SK-N-DZ (cell line): ENCODE measurements around the gene PDXDC1. TPM values are rescaled to one million over a fixed set of nuclear protein-coding genes. Genes with fewer than 3 reads are reported as not detected.
A peak's percentile ranks its signal among the peaks of the same experiment; 100 is the strongest.
"Not testable (repeated sequence)": the region's sequence is repeated elsewhere in the genome, so short reads cannot be mapped to it uniquely, and the experiment has no call there.

Source experiments
- DNase-seq: peaks from one replicate; pipeline ENCODE4 v3.0.0-alpha.2; 2015; ENCODE audit warnings: low spot score
- polyA plus RNA-seq, 2 experiments: library from polyadenylated mRNA; depleted of rRNA; stranded (reverse); fragments of >200 nt; gene quantifications; 2 replicates each; pipeline ENCODE4 v1.2.3, GENCODE V29; 2014

PDXDC1 gene, protein sequence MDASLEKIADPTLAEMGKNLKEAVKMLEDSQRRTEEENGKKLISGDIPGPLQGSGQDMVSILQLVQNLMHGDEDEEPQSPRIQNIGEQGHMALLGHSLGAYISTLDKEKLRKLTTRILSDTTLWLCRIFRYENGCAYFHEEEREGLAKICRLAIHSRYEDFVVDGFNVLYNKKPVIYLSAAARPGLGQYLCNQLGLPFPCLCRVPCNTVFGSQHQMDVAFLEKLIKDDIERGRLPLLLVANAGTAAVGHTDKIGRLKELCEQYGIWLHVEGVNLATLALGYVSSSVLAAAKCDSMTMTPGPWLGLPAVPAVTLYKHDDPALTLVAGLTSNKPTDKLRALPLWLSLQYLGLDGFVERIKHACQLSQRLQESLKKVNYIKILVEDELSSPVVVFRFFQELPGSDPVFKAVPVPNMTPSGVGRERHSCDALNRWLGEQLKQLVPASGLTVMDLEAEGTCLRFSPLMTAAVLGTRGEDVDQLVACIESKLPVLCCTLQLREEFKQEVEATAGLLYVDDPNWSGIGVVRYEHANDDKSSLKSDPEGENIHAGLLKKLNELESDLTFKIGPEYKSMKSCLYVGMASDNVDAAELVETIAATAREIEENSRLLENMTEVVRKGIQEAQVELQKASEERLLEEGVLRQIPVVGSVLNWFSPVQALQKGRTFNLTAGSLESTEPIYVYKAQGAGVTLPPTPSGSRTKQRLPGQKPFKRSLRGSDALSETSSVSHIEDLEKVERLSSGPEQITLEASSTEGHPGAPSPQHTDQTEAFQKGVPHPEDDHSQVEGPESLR
- 32.9 and 35.9 TPM in 2 replicates for polyA plus RNA-seq (2014; cell fraction: cytosol; rRNA removed)
- polyA plus RNA-seq (2014; cell fraction: nucleus; rRNA removed) = 44.6 and 64.1 TPM in 2 replicates

DNA sequence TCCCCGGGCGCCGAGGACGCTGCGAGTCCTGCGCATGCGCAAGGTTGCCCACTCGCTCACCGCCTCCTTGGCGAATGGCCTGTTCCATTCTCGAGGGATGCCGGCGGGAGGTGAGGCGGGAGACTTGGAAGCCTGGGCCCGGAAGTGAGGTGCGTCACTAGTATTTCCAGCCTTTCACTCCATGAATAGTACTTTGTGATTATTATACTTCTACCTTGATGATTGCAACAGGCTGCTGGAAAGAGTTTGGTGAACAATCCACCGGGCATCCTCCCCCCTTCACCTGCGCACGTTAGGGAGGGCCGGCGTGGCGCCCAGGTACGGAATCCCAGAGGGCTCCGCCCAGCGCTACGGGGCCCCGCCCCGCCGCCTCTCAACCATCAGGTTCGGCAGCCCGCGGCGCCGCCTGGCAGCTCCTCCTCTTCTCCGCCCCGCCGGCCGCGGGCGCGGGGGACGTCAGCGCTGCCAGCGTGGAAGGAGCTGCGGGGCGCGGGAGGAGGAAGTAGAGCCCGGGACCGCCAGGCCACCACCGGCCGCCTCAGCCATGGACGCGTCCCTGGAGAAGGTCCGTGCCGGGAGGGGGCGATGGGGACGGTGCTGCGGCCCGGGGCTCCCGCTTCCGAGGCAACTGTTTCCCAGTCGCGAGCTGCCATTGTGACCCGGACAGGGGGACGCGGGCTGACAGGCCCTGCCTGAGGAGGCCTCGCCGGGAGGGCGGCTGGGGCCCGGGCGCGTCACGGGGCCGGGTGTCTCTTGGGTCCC is at the start of gene PDXDC1:
PDXDC1 (plus strand) TSS at position 371 of the 762 bp plus-strand sequence; CDS start at position 545, 174 bp downstream.
- peak; percentile 93 for DNase-seq

- DNase-seq = peak; percentile 50
Observed at GRCh38 chr16:14928064-14928714, 46.6 kb upstream of the PDXDC1 start.

GRCh38 chr16:14929176-14929575 is 45.6 kb upstream of the PDXDC1 start:
- DNase-seq = not testable (repeated sequence)

- DNase-seq = not testable (repeated sequence)
Observed at GRCh38 chr16:14930246-14930645, 44.6 kb upstream of the PDXDC1 start.

DNA sequence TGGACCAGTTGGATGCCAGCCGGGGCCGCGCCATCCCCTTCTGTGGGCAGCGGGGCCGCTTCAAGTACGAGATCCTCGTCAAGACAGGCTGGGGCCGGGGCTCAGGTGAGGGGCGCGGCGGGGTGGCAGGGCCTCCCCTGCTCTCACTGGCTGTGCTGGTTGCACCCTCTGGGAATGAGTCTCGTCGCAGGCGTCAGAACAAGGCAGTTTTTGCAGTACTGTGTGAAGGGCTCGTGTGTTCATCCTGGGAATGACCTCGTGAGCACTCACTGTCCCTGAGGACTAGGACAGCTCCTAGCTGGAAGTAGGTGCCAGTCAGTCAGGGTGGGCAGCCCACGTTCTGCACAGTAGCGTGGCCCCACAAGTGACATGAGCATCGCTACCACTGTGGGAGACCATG is 43.9 kb upstream of the PDXDC1 start:
- not testable (repeated sequence) for DNase-seq

DNA sequence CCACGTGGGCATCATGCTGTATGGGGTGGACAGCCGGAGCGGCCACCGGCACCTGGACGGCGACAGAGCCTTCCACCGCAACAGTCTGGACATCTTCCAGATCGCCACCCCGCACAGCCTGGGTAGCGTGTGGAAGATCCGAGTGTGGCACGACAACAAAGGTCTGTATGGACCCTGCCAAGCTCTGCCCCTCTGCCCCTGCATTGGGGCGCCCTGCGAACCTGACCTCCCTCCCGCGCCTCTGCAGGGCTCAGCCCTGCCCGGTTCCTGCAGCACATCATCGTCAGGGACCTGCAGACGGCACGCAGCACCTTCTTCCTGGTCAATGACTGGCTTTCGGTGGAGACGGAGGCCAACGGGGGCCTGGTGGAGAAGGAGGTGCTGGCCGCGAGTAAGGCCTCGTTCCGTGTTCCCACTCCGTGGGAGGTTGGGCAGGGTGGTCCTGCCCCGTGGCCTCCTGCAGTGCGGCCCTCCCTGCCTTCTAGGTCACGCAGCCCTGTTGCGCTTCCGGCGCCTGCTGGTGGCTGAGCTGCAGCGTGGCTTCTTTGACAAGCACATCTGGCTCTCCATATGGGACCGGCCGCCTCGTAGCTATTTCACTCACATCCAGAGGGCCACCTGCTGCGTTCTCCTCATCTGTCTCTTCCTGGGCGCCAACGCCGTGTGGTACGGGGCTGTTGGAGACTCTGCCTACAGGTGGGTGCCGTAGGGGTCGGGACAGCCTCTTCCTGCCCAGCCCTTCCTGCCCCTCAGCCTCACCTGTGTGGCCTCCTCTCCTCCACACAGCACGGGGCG is 42.0 kb upstream of the PDXDC1 start:
- not testable (repeated sequence) for DNase-seq

DNA sequence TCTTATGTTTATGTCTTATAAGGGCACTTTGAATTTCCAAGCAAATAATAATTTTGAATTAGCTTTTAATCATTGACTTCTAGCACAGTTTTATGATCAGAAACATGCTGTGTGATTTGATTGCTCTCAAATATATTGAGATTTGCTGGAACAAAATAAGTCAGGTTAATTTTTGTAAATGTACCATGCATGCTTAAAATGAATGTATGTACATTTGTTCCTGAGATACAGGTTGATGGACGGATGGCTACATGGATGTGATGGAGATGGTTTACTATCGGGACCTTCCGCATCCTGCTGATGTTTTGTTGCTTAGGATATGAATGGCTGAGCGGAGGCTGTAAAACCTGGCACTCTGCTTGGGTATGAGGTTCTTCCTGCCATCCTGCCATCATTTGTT is 37.7 kb upstream of the PDXDC1 start, which contains the start of gene NPIPA1:
NPIPA1 (plus strand) TSS at position 301 of the 400 bp plus-strand sequence; CDS start at position 301, 0 bp downstream.
- not testable (repeated sequence) for DNase-seq

DNA sequence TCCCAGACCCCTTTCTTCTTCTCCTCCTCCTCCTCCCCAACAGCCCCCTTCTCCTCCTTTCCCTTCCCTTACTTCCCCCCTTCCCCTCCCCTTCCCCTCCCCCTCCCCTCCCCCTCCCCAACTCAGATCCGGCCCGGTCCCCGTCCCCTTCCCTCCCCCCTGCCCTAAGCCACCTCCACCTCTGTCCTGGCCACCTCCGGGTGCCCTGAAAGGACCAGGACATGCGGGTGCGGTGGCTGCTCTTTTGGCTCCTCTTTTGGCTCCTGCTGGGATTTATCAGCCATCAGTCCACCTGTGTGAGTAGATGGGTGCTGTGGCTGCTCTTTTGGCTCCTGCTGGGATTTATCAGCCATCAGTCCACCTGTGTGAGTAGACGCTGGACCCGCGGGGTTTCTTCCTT is 36.8 kb upstream of the PDXDC1 start:
- not testable (repeated sequence) for DNase-seq

DNA sequence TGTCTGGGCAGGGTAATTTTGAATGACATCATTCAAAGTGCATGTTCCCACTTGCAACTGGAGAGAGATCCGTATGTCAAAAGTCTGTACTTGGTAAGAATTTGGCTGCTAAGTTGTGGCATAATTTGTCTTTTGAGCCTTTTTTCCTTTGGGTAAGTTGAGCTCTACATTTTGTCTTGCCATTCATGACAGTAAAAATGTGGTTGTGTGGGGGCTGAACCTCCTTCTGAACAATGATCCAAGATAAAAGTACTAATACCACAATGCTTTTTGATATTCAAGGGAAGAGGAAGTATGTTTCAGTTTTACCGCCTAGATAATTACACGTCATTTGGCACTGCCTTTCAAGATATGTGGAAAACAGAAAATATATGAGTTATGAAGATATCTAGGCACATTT is 32.1 kb upstream of the PDXDC1 start:
- not testable (repeated sequence) for DNase-seq

- DNase-seq = no peak
Observed at GRCh38 chr16:14955546-14956231, 19.1 kb upstream of the PDXDC1 start.

DNA sequence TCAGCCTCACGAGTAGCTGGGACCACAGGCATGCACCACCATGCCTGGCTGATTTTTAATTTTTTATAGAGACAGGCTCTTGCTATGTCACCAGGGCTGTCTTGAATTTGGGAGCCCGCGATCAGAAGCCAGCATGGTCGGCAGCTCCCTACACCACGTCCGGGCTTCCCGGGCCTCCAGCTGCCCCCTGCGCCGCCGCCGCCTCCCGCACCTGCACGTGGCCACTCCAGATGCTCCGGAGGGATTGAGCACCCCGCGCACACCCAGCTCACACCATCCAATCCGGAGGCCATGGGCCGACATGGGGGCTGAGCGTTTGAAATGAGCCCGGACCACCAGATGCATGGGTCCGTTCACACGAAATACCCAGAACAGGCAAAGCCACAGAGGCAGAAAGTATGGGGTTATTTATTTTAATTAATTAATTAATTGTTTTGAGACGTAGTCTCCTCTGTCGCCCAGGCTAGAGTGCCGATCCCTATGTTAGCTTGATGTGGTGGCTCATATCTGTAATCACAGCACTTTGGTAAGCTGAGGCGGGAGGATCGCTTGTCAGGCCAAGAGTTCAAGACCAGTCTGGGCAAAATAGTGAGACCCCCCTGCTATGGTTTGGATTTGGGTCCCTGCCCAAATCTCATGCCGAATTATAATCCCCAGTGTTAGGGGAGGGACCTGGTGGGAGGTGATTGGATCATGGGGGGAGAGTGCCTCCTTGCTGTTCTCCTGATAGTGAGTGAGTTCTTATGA is 17.1 kb upstream of the PDXDC1 start:
- DNase-seq = no peak

DNA sequence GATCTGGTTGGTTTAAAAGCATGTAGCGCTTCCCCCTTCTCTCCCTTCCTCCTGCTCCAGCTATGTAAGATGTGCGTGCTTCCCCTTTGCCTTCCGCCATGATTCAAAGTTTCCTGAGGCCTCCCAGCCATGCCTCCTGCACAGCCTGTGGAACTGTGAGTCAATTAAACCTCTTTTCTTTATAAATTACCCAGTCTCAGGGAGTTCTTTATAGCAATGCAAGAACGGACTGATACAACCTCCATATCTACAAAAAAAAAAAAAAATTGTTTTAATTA is 16.6 kb upstream of the PDXDC1 start:
- DNase-seq = no peak

DNA sequence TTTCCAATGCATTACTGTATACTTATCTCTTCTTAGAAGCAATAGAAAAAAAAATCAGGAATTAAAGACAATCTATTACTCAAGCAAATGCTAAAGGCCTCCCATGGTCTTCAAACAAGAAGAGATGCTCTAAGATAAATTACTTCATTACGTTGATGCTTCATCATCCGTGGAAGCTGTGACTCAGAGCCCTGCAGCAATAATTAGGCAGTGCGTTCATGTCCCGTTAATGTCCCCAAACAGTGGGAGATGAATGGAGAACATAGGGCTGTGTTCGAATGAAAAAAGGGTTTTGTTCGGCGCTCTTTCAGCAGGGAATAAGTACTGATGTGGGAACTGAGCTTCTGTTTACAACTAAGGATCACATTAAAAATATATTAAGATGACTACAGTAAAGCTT is 15.9 kb upstream of the PDXDC1 start:
- no peak for DNase-seq

DNA sequence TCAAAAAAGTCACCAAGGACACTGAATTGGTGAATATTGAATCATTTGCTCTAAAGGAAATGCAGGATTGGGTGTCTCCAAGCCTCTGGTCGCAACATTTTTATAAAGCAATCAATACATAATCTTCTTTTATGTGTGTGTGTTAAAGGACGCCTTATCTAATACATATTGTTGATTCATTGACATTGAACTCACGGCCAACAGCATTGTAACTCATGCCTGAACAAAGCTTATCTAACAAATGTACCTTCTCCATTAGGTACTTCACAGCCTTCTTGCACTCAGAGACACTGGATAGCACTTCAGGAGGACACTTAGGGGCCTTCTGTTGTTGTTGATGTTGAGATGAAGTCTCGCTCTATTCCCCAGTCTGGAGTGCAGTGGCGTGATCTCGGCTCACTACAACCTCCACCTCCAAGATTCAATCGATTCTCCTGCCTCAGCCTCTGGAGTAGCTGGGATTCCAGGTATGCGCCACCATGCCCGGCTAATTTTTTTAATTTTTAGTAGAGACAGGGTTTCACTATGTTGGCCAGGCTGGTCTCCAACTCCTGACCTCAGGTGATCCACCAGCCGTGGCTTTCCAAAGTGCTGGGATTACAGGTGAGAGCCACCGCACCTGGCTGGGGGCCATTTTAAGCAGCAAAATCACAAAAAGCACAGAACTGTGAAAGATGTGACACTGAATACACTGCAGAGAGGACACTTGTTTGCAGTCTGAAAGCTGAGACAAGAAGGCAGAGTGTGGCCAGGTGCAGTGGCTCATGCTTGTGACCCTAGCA is 13.2 kb upstream of the PDXDC1 start:
- DNase-seq = no peak

- no peak for DNase-seq
Observed at GRCh38 chr16:14963281-14964173, 11.3 kb upstream of the PDXDC1 start.

GRCh38 chr16:14965328-14965727 is 9.5 kb upstream of the PDXDC1 start:
- DNase-seq = no peak

DNA sequence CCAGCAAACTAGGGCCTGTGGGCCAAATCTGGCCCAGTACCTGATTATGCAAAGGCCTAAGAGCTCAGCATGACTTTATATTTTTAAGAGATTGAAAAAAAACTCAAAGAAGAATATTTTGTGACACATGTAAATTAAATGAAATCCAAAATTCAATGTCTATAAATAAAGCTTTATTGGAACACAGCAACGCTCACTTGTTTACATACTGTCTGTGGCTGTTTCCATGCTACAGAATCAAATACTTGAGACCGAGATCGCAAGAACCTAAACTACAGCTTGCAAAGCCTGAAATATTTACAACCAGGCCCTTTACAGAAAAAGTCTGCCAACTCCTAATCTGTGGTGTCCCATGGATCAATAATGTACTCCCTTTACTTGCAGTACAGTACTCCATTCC is 5.0 kb upstream of the PDXDC1 start:
- DNase-seq = not testable (repeated sequence)
